OCI-LY1 (cell line): ENCODE results near the gene JMJD1C.
"Not testable (repeated sequence)": the region's sequence is repeated elsewhere in the genome, so short reads cannot be mapped to it uniquely, and the experiment has no call there.

ENCODE experiments used
- H2AFZ ChIP-seq: fragments of 200-600 bp; sonication (generic), shearing (Covaris generic); 2 replicates; pipeline ENCODE4 v1.6.0; 2014; ENCODE audit warnings: antibody characterized with exemption, mild to moderate bottlenecking, low read length
- H3F3A ChIP-seq: fragments of 200-600 bp; sonication (generic), shearing (Covaris generic); 2 replicates; pipeline ENCODE4 v1.6.0; 2014; ENCODE audit warnings: mild to moderate bottlenecking, antibody characterized with exemption, low read length, moderate library complexity; ENCODE audit not compliant: insufficient read depth
- H3K27ac ChIP-seq: fragments of 200-600 bp; sonication (generic); 2 replicates; pipeline ENCODE4 v1.5.1; 2014; ENCODE audit warnings: low read length, mixed run types, mild to moderate bottlenecking, low read depth; ENCODE audit not compliant: poor library complexity, severe bottlenecking
- H3K27me3 ChIP-seq: fragments of 200-600 bp; sonication (generic); 2 replicates; pipeline ENCODE4 v1.6.0; 2014; ENCODE audit warnings: antibody characterized with exemption, mild to moderate bottlenecking, low read length, moderate library complexity; ENCODE audit not compliant: insufficient read depth
- H3K36me3 ChIP-seq: fragments of 200-600 bp; sonication (generic); 2 replicates; pipeline ENCODE4 v1.6.1; 2014; ENCODE audit warnings: mild to moderate bottlenecking, antibody characterized with exemption, low read length, moderate library complexity, mixed read lengths; ENCODE audit not compliant: insufficient read depth
- H3K4me1 ChIP-seq: fragments of 200-600 bp; sonication (generic); 2 replicates; pipeline ENCODE4 v1.5.1; 2014; ENCODE audit warnings: mild to moderate bottlenecking, low read length, moderate library complexity; ENCODE audit not compliant: insufficient read depth, severe bottlenecking
- H3K4me2 ChIP-seq: fragments of 200-600 bp; sonication (generic), shearing (Covaris generic); 2 replicates; pipeline ENCODE4 v1.6.1; 2014; ENCODE audit warnings: low read length
- H3K4me3 ChIP-seq: fragments of 200-600 bp; sonication (generic); 2 replicates; pipeline ENCODE4 v1.5.1; 2014; ENCODE audit warnings: low read length, low read depth, mild to moderate bottlenecking, mixed read lengths; ENCODE audit not compliant: poor library complexity, severe bottlenecking
- H3K79me2 ChIP-seq: fragments of 200-600 bp; shearing (Covaris generic); 2 replicates; pipeline ENCODE4 v1.6.1; 2016; ENCODE audit warnings: mixed run types, low read length, mixed read lengths; ENCODE audit not compliant: insufficient read depth
- H3K9ac ChIP-seq: fragments of 200-600 bp; sonication (generic), shearing (Covaris generic); 2 replicates; pipeline ENCODE4 v1.6.1; 2014; ENCODE audit warnings: mild to moderate bottlenecking, low read length, mixed read lengths
- H3K9me2 ChIP-seq: fragments of 200-600 bp; sonication (generic), shearing (Covaris generic); 2 replicates; pipeline ENCODE4 v1.6.1; 2014; ENCODE audit warnings: low read depth, mild to moderate bottlenecking, low read length, mixed read lengths
- H3K9me3 ChIP-seq: fragments of 200-600 bp; shearing (Covaris generic); 2 replicates; pipeline ENCODE4 v1.6.1; 2014; ENCODE audit warnings: low read length, mixed read lengths
- H4K20me1 ChIP-seq: fragments of 200-600 bp; sonication (generic), shearing (Covaris generic); 2 replicates; pipeline ENCODE4 v1.6.0; 2016; ENCODE audit warnings: mild to moderate bottlenecking, low read length; ENCODE audit not compliant: insufficient read depth
- EZH2 ChIP-seq: fragments of 200-600 bp; sonication (generic), shearing (Covaris generic); IDR thresholded peaks from 2 replicates; pipeline ENCODE4 v1.8.0; 2017; ENCODE audit warnings: borderline replicate concordance, mixed run types, mild to moderate bottlenecking, antibody characterized with exemption, low read length, moderate library complexity, mixed read lengths
- TF ChIP-seq, protein P1 (sequence below): fragments of 200-600 bp; sonication (generic), shearing (Covaris generic); IDR thresholded peaks from 2 replicates; pipeline ENCODE4 v1.5.1; 2017; ENCODE audit warnings: mild to moderate bottlenecking, antibody characterized with exemption, low read length, moderate library complexity, mixed read lengths

JMJD1C gene

DNA sequence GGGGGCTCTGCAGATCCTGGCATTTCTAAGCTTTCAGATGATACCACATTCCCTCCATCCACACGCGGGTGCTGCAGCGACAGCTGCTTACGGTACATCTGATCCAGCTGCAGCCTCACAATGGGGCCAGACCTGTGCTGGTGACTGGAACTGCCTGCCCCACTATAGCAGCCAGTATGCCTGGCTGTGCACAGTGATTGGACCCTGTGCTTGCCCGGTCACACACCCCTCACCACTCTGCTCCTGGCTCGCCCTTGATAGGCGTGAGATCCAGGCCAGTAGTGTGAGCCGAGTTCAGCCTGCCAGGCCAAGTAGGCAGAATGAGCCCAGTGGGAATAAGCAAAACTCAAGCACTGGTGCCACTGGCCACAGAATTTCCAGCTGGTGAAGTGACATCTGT, 167.8 kb downstream of the JMJD1C start:
- Histone ChIP-seq H3F3A (no peaks in the 10 kb centered on the region), H2AFZ (no peak overlapping the region), H4K20me1 (no peaks in the 10 kb centered on the region), H3K9me2 (no peaks in the 10 kb centered on the region), H3K9ac (no peak overlapping the region), H3K27ac (no peak overlapping the region), H3K9me3 (no peaks in the 10 kb centered on the region), H3K36me3 (0 out of 2 replicates have a peak, but pooled peaks cover 5% of the 10 kb centered on the region), H3K4me2 (no peak overlapping the region), H3K79me2 (0 out of 2 replicates have a peak, but pooled peaks cover 3% of the 10 kb centered on the region), H3K4me1 (no peaks in the 10 kb centered on the region), H3K4me3 (no peak overlapping the region), H3K27me3 (no peaks in the 10 kb centered on the region)
- TF ChIP-seq, protein P1, sequence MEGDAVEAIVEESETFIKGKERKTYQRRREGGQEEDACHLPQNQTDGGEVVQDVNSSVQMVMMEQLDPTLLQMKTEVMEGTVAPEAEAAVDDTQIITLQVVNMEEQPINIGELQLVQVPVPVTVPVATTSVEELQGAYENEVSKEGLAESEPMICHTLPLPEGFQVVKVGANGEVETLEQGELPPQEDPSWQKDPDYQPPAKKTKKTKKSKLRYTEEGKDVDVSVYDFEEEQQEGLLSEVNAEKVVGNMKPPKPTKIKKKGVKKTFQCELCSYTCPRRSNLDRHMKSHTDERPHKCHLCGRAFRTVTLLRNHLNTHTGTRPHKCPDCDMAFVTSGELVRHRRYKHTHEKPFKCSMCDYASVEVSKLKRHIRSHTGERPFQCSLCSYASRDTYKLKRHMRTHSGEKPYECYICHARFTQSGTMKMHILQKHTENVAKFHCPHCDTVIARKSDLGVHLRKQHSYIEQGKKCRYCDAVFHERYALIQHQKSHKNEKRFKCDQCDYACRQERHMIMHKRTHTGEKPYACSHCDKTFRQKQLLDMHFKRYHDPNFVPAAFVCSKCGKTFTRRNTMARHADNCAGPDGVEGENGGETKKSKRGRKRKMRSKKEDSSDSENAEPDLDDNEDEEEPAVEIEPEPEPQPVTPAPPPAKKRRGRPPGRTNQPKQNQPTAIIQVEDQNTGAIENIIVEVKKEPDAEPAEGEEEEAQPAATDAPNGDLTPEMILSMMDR, result no peak
- no peak for TF ChIP-seq EZH2

- Histone ChIP-seq H3K27me3 (no peaks in the 10 kb centered on the region), H3F3A (no peaks in the 10 kb centered on the region), H3K27ac (no peak overlapping the region), H2AFZ (no peak overlapping the region), H3K9me2 (no peaks in the 10 kb centered on the region), H3K4me1 (no peaks in the 10 kb centered on the region), H3K9ac (no peak overlapping the region), H3K4me3 (no peak overlapping the region), H3K79me2 (0 out of 2 replicates have a peak, but pooled peaks cover 2% of the 10 kb centered on the region), H3K36me3 (0 out of 2 replicates have a peak, but pooled peaks cover 5% of the 10 kb centered on the region), H3K4me2 (no peak overlapping the region), H3K9me3 (no peaks in the 10 kb centered on the region), H4K20me1 (no peaks in the 10 kb centered on the region)
- no peak for TF ChIP-seq EZH2
- TF ChIP-seq, protein P1, result no peak
These were observed 171.0 kb downstream of the JMJD1C start for GRCh38 chr10:63294781-63295180.

DNA sequence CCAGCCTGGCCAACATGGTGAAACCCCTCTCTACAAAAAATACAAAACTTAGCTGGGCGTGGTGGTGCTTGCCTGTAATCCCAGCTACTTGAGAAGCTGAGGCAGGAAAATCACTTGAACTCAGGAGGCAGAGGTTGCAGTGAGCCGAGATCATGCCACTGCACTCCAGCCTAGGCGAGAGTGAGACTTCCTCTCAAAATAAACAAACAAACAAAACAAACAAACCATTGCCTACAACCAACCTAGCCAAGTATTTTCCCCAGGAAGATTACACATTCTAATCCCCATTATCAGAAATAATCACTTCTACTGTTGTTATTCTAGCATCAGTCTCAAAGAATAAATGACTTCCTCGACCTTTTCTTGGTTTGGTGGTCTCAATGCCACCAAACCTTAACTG, 172.9 kb downstream of the JMJD1C start:
- not testable (repeated sequence) for H3K79me2 ChIP-seq, H3K9ac ChIP-seq, H2AFZ ChIP-seq, H3K9me2 ChIP-seq, H3K4me1 ChIP-seq, H4K20me1 ChIP-seq, H3K4me2 ChIP-seq, H3K9me3 ChIP-seq, H3K27ac ChIP-seq, H3K36me3 ChIP-seq, H3K27me3 ChIP-seq, H3K4me3 ChIP-seq, H3F3A ChIP-seq

- H3K4me3 ChIP-seq, result no peak overlapping the region
- H3K4me1 ChIP-seq, result no peaks in the 10 kb centered on the region
- H3K4me2 ChIP-seq, result no peak overlapping the region
- H3K27me3 ChIP-seq, result no peaks in the 10 kb centered on the region
- no peaks in the 10 kb centered on the region for H3K79me2 ChIP-seq
- no peaks in the 10 kb centered on the region for H3K9me3 ChIP-seq
- no peak overlapping the region for H2AFZ ChIP-seq
- H3K36me3 ChIP-seq, result no peaks in the 10 kb centered on the region
- H3K9me2 ChIP-seq, result no peaks in the 10 kb centered on the region
- no peaks in the 10 kb centered on the region for H4K20me1 ChIP-seq
- H3F3A ChIP-seq, result no peaks in the 10 kb centered on the region
- no peak overlapping the region for H3K9ac ChIP-seq
- no peak overlapping the region for H3K27ac ChIP-seq
- TF ChIP-seq EZH2, result no peak
- TF ChIP-seq, protein P1, result no peak
These were observed 177.6 kb downstream of the JMJD1C start for GRCh38 chr10:63288170-63288569.
